HG03521 (cell line): ENCODE data around the gene LCP2.

Source experiments
- ATAC-seq: cut with Tn5 transposase; IDR thresholded peaks from one replicate; pipeline ENCODE4 v1.9.1; 2021; ENCODE audit warnings: mild to moderate bottlenecking, moderate library complexity; ENCODE audit not compliant: unreplicated experiment

LCP2 gene

GRCh38 chr5:170221327-170221741 is 76.2 kb downstream of the LCP2 start:
- no peak for ATAC-seq

GRCh38 chr5:170220191-170220590 is 77.4 kb downstream of the LCP2 start:
- no peak for ATAC-seq

GRCh38 chr5:170219615-170220014 is 78.0 kb downstream of the LCP2 start:
- ATAC-seq, result no peak

GRCh38 chr5:170218726-170219125 is 78.9 kb downstream of the LCP2 start:
- ATAC-seq, result no peak

GRCh38 chr5:170217831-170218230 is 79.7 kb downstream of the LCP2 start:
- no peak for ATAC-seq

- no peak for ATAC-seq
Measured at GRCh38 chr5:170216257-170216864, 81.2 kb downstream of the LCP2 start.

GRCh38 chr5:170211575-170212334 is 85.8 kb downstream of the LCP2 start:
- ATAC-seq, result no peak

GRCh38 chr5:170206958-170207357 is 90.6 kb downstream of the LCP2 start:
- ATAC-seq, result no peak

GRCh38 chr5:170206216-170206615 is 91.4 kb downstream of the LCP2 start:
- ATAC-seq, result no peak

- no peak for ATAC-seq
Measured at GRCh38 chr5:170204202-170204601, 93.4 kb downstream of the LCP2 start.

- no peak for ATAC-seq
Measured at GRCh38 chr5:170202117-170202516, 95.5 kb downstream of the LCP2 start.

- ATAC-seq, result no peak
Measured at GRCh38 chr5:170201311-170201710, 96.3 kb downstream of the LCP2 start.

- ATAC-seq, result no peak
Measured at GRCh38 chr5:170200876-170201275, 96.7 kb downstream of the LCP2 start.
